GM12873 (cell line): Measurements from ENCODE around the gene TSSK1B.

Experiments
- TF ChIP-seq, protein P1 (sequence below): IDR thresholded peaks from 2 replicates; pipeline ENCODE4 v1.5.1; 2012; ENCODE audit warnings: low read depth, mild to moderate bottlenecking, moderate library complexity, low read length, control low read depth; ENCODE audit not compliant: insufficient read depth; ENCODE audit errors: missing control alignments

TSSK1B gene

GRCh38 chr5:113433862-113434612 is 752 bp downstream of the TSSK1B start:
- TF ChIP-seq, protein P1, sequence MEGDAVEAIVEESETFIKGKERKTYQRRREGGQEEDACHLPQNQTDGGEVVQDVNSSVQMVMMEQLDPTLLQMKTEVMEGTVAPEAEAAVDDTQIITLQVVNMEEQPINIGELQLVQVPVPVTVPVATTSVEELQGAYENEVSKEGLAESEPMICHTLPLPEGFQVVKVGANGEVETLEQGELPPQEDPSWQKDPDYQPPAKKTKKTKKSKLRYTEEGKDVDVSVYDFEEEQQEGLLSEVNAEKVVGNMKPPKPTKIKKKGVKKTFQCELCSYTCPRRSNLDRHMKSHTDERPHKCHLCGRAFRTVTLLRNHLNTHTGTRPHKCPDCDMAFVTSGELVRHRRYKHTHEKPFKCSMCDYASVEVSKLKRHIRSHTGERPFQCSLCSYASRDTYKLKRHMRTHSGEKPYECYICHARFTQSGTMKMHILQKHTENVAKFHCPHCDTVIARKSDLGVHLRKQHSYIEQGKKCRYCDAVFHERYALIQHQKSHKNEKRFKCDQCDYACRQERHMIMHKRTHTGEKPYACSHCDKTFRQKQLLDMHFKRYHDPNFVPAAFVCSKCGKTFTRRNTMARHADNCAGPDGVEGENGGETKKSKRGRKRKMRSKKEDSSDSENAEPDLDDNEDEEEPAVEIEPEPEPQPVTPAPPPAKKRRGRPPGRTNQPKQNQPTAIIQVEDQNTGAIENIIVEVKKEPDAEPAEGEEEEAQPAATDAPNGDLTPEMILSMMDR = no peak

- TF ChIP-seq, protein P1 = no peak
Observed at GRCh38 chr5:113433071-113433470, 1.7 kb downstream of the TSSK1B start.

GRCh38 chr5:113427871-113428574 is 6.8 kb downstream of the TSSK1B start:
- TF ChIP-seq, protein P1 = no peak

GRCh38 chr5:113425909-113426308 is 8.9 kb downstream of the TSSK1B start:
- TF ChIP-seq, protein P1 = no peak

- TF ChIP-seq, protein P1 = no peak
Observed at GRCh38 chr5:113421693-113422092, 13.1 kb downstream of the TSSK1B start.

- TF ChIP-seq, protein P1 = no peak
Observed at GRCh38 chr5:113405530-113405929, 29.3 kb downstream of the TSSK1B start.

GRCh38 chr5:113404269-113404668 is 30.5 kb downstream of the TSSK1B start:
- TF ChIP-seq, protein P1 = no peak
